Karpas-422 (cell line): ENCODE measurements around the gene ANKUB1. TPM values are rescaled to one million over a fixed set of nuclear protein-coding genes. Genes with fewer than 3 reads are reported as not detected.

Source experiments
- DNase-seq: peaks from one replicate; pipeline ENCODE4 v3.0.0-alpha.2; 2015
- H2AFZ ChIP-seq: fragments of 200-600 bp; sonication (generic); 2 replicates; pipeline ENCODE4 v1.6.1; 2014; ENCODE audit warnings: antibody characterized with exemption, low read length, mixed read lengths
- H3K27ac ChIP-seq: fragments of 200-600 bp; sonication (generic); 2 replicates; pipeline ENCODE4 v1.5.1; 2014; ENCODE audit warnings: mild to moderate bottlenecking, low read length, moderate library complexity
- H3K27me3 ChIP-seq: fragments of 200-600 bp; sonication (generic); 2 replicates; pipeline ENCODE4 v1.6.1; 2014; ENCODE audit warnings: low read length, mixed read lengths
- H3K36me3 ChIP-seq: fragments of 200-600 bp; sonication (generic); 2 replicates; pipeline ENCODE4 v1.6.1; 2014; ENCODE audit warnings: low read length, mixed read lengths; ENCODE audit not compliant: insufficient read depth
- H3K4me1 ChIP-seq: fragments of 200-600 bp; sonication (generic); 2 replicates; pipeline ENCODE4 v1.6.1; 2014; ENCODE audit warnings: mild to moderate bottlenecking, low read length, mixed read lengths
- H3K4me2 ChIP-seq: fragments of 200-600 bp; sonication (generic); 2 replicates; pipeline ENCODE4 v1.6.1; 2014; ENCODE audit warnings: low read length, low read depth, mild to moderate bottlenecking; ENCODE audit not compliant: poor library complexity, severe bottlenecking
- H3K4me3 ChIP-seq: fragments of 200-600 bp; sonication (generic); 2 replicates; pipeline ENCODE4 v1.5.1; 2014; ENCODE audit warnings: mild to moderate bottlenecking, antibody characterized with exemption, low read length, mixed read lengths
- H3K79me2 ChIP-seq: fragments of 200-600 bp; sonication (generic); 2 replicates; pipeline ENCODE4 v1.6.1; 2014; ENCODE audit warnings: mild to moderate bottlenecking, low read length, mixed read lengths
- H3K9ac ChIP-seq: fragments of 200-600 bp; sonication (generic); 2 replicates; pipeline ENCODE4 v1.6.0; 2014; ENCODE audit warnings: low read length
- H3K9me2 ChIP-seq: fragments of 200-600 bp; sonication (generic), shearing (Covaris generic); replicated peaks from 2 replicates; pipeline ENCODE4 v1.6.0; 2014; ENCODE audit warnings: mild to moderate bottlenecking, low read length, moderate library complexity; ENCODE audit not compliant: insufficient read depth
- H3K9me3 ChIP-seq: fragments of 300-700, 200-600 bp; sonication (generic); 2 replicates; pipeline ENCODE4 v1.6.1; 2014; ENCODE audit warnings: low read length, mixed read lengths
- H4K20me1 ChIP-seq: fragments of 200-600 bp; sonication (generic); 2 replicates; pipeline ENCODE4 v1.6.1; 2014; ENCODE audit warnings: mild to moderate bottlenecking, antibody characterized with exemption, low read length, low read depth; ENCODE audit not compliant: insufficient read depth
- total RNA-seq: library from RNA; depleted of rRNA; stranded (reverse); fragments of >200 nt; shearing (Covaris generic); gene quantifications from 2 replicates; pipeline ENCODE4 v1.2.3, GENCODE V29; 2014; ENCODE audit warnings: low replicate concordance

The ANKUB1 gene
- total RNA-seq, 1 experiment from 2014 or later = not detected

DNA sequence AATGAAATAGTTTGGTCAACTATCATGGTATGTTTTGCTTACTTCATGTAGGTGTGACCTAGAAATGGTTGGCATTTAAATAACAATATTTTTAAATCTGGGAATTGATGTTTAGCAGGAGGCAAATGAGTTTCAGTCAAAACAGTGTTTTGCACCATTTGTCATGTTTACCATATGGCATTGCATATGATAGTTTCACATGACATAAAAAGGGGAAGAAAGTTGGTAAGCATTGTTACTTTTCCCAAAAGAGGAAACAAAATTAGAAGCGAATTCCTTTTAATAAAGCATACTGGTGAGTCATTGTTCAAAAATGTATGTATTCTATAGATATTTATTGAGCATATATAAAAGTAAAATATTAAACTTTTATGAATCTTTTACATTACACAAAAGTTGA lies 23.0 kb upstream of the ANKUB1 start:
- no peaks in the 10 kb centered on the region for H3K9me3 ChIP-seq
- peaks cover 72% of the 10 kb centered on the region for H3K79me2 ChIP-seq
- H3K4me1 ChIP-seq = peaks cover 40% of the 10 kb centered on the region
- H4K20me1 ChIP-seq = 0 out of 2 replicates have a peak, but pooled peaks cover 7% of the 10 kb centered on the region
- H3K4me3 ChIP-seq = peak overlapping the region; percentile 73
- H3K27me3 ChIP-seq = no peaks in the 10 kb centered on the region
- H2AFZ ChIP-seq = no peak overlapping the region
- no peaks in the 10 kb centered on the region for H3K9me2 ChIP-seq
- H3K4me2 ChIP-seq = peak overlapping the region; percentile 81
- no peak for DNase-seq
- peak overlapping the region; percentile 16; the same call in 1 of the 2 replicates for H3K27ac ChIP-seq
- peak overlapping the region; percentile 82 for H3K9ac ChIP-seq
- H3K36me3 ChIP-seq = peaks cover 16% of the 10 kb centered on the region

DNA sequence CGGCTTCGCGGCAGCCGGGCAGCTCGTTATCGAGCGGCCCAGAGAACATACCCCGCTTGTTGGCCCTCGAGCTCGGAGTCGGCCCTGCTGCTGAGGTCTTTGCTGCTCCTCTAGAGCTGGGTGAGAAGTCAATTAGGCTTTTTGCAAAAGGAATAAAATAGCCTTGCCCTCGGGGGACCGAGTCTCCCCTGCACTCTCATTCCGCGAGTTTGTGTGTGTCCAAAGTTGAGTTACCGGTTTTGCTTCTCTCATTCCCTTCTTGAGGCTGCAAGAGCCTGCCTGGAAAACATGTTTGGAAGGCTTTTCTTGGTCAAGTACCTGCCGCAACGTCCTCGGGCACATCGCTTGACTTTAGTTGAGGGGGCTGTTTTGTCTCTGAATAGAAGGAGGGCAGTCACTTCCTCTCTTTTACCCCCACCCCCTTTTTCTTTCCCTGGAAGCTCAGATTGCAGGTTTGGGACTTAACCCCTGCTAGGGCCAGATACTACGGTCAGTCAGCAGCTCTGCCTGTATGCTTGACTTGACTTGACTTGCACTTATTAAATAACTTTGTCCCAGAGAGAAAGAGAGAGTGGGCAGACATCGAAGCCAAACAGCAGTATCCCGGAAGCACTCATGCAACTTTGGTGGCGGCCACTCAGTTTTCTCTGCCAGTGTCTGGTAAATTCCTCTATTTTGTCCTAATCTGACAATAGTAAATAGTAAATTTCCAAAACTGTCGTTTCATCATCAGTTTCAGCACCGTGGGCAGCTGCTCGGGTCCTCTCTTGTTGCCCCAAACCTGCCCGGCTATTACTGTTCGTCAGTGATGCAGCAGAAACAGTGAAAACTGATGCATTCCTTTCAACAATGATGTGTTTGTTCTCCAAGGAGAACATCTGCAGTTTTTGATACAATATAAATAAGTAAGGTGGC lies 21.3 kb upstream of the ANKUB1 start:
- H3K4me3 ChIP-seq = peak overlapping the region; percentile 73
- peaks cover 48% of the 10 kb centered on the region for H3K4me1 ChIP-seq
- H3K4me2 ChIP-seq = peak overlapping the region; percentile 81
- H3K9me2 ChIP-seq = no peaks in the 10 kb centered on the region
- H3K9ac ChIP-seq = peak overlapping the region; percentile 82
- peaks cover 16% of the 10 kb centered on the region for H3K36me3 ChIP-seq
- H3K27ac ChIP-seq = peak overlapping the region; percentile 81
- H3K27me3 ChIP-seq = no peaks in the 10 kb centered on the region
- H4K20me1 ChIP-seq = 0 out of 2 replicates have a peak, but pooled peaks cover 7% of the 10 kb centered on the region
- H3K9me3 ChIP-seq = no peaks in the 10 kb centered on the region
- DNase-seq = peak; percentile 75
- peaks cover 55% of the 10 kb centered on the region for H3K79me2 ChIP-seq
- H2AFZ ChIP-seq = no peak overlapping the region

DNA sequence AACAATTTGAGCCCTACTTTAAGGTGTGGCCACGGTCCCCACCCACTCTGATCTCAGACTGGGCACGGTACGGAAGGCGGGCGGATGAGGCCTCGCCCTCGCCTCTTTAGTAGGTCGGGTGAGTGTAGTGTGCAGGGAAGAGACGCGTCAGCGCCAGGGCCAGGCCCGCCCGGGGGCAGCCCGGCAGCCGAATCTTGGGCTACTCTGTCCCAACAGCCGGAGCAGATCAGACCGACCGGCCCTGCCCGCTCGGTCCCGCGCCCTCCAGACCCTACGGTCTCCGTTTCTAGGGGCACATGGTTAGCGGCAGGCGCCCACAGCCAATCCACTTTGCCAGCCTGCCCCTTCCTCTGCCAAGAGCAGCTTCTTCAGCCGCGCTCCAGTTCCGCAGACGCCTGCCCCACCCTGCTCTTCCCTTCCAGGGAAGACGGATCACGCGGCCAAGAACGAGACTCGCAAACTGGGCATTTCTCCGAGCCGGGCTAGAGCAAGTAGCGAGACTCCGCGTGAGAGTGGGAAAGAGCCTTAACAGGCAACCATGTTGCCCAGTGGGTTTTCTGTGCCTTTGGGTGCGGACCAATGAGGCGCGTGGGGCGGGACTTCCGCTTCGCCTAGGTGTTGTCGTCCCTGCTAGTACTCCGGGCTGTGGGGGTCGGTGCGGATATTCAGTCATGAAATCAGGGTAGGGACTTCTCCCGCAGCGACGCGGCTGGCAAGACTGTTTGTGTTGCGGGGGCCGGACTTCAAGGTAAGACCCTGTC lies 20.4 kb upstream of the ANKUB1 start, which contains the start of gene RNF13:
TSS of gene RNF13 (plus strand) at position 610 of the 761 bp plus-strand sequence. CDS start 32,812 bp downstream, outside the sequence.
- no peaks in the 10 kb centered on the region for H3K9me3 ChIP-seq
- peak within 1 kb of the TSS; percentile 81 for H3K4me2 ChIP-seq
- 0 out of 2 replicates have a peak, but pooled peaks cover 7% of the 10 kb centered on the region for H4K20me1 ChIP-seq
- H3K79me2 ChIP-seq = peaks cover 47% of the 10 kb centered on the region
- peaks cover 16% of the 10 kb centered on the region for H3K36me3 ChIP-seq
- peak within 1 kb of the TSS; percentile 73 for H3K4me3 ChIP-seq
- H2AFZ ChIP-seq = peak within 1 kb of the TSS; percentile 82
- H3K4me1 ChIP-seq = peaks cover 55% of the 10 kb centered on the region
- H3K27ac ChIP-seq = peak within 1 kb of the TSS; percentile 81
- H3K9me2 ChIP-seq = no peaks in the 10 kb centered on the region
- DNase-seq = peak; percentile 97
- H3K27me3 ChIP-seq = no peaks in the 10 kb centered on the region
- H3K9ac ChIP-seq = peak within 1 kb of the TSS; percentile 82

DNA sequence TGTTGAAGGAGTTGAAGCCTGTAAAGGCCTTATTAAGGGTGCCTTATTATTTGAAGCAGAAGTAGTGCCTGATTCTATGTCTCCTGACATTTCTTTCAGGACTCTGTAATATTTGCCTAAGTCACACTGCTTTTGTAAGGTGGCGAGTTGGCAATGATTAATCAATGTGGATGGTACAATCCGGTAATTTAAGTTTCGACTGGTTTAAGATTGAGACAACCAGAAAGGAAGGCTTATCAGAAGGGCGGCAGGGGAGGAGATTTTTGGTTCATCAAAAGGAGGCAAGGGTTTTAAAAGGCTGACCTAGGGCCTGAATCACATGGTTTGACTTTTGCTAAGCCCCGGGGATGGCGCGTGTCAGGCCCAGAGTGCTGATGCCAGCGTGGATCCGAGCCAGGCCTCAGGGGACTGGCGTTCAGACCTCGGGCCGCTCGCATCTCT lies 19.8 kb upstream of the ANKUB1 start:
- peak overlapping the region; percentile 73 for H3K4me3 ChIP-seq
- H3K27ac ChIP-seq = peak overlapping the region; percentile 69
- peaks cover 10% of the 10 kb centered on the region for H3K36me3 ChIP-seq
- H3K79me2 ChIP-seq = peaks cover 41% of the 10 kb centered on the region
- H3K27me3 ChIP-seq = no peaks in the 10 kb centered on the region
- peak overlapping the region; percentile 57 for H2AFZ ChIP-seq
- H4K20me1 ChIP-seq = 0 out of 2 replicates have a peak, but pooled peaks cover 7% of the 10 kb centered on the region
- no peaks in the 10 kb centered on the region for H3K9me2 ChIP-seq
- peaks cover 56% of the 10 kb centered on the region for H3K4me1 ChIP-seq
- peak overlapping the region; percentile 81 for H3K4me2 ChIP-seq
- DNase-seq = peak; percentile 57
- no peaks in the 10 kb centered on the region for H3K9me3 ChIP-seq
- peak overlapping the region; percentile 82 for H3K9ac ChIP-seq

DNA sequence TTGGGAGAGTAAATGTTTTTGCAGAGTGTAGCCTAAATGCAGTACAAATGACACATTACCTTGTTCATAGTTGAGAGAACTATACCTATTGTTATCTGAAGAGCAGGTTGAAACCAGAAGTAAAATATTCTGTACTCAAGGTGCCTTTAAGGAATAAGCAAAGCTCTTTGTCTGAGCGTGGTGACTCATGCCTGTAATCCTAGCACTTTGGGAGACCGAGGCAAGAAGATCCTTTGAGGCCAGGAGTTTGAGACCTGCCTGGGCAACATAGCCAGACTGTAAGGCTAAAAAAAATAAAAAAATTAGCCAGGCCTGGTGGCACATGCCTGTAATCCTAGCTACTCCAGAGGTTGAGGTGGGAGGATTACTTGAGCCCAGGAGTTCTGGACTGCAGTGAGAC lies 18.5 kb upstream of the ANKUB1 start:
- H3K9me2 ChIP-seq = no peaks in the 10 kb centered on the region
- no peak for DNase-seq
- no peak overlapping the region for H2AFZ ChIP-seq
- no peak overlapping the region for H3K4me2 ChIP-seq
- no peak overlapping the region for H3K9ac ChIP-seq
- peaks cover 56% of the 10 kb centered on the region for H3K4me1 ChIP-seq
- 0 out of 2 replicates have a peak, but pooled peaks cover 7% of the 10 kb centered on the region for H4K20me1 ChIP-seq
- H3K4me3 ChIP-seq = no peak overlapping the region
- H3K79me2 ChIP-seq = peaks cover 27% of the 10 kb centered on the region
- no peaks in the 10 kb centered on the region for H3K9me3 ChIP-seq
- peaks cover 2% of the 10 kb centered on the region; the same call in 1 of the 2 replicates for H3K36me3 ChIP-seq
- no peaks in the 10 kb centered on the region for H3K27me3 ChIP-seq
- no peak overlapping the region for H3K27ac ChIP-seq

DNA sequence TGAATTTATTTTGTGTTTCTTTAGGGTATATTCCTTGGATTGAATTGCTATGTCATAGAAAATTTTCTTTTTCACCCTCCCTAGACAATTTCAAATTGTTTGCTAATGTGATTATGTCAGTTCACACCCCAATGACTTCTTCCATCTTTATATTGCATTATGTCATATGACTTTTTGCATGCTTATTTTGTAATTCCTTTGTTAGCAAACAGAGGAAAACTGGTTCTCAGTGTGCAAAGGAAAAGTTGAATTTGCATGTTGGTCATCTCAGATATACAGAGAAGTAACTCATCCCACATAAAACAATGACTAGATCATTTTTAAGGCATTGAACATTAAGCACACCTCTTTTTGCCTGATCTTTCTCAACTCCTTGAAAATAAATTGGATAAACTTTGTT lies 17.3 kb upstream of the ANKUB1 start:
- H2AFZ ChIP-seq = no peak overlapping the region

DNA sequence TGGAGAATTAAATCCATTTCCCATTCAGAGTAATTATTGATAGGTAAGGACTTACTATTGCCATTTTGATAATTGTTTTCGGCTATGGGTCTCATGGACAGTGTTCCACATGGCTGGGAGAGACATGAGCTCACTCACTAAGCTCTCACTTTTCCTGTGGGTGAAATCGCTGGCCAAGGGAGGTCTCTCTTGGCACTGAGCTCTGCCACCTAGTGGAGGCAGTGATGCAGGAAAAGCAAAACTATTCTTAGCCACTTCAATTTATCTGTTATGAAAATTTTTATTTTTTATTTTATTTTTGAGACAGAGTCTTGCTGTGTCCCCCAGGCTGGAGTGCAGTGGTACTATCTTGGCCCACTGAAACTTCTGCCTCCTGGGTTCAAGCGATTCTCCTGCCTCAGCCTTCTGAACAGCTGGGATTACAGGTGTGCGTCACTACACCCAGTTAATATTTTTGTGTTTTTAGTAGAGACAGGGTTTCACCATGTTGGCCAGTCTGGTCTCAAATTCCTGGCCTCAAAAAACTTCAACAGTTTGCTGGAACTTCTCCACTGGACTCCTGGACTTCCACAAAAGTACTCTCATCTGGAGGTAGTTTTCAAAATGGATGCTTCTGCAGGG lies 16.0 kb upstream of the ANKUB1 start:
- no peak overlapping the region for H3K9ac ChIP-seq
- H3K27ac ChIP-seq = no peak overlapping the region
- H2AFZ ChIP-seq = peak overlapping the region; percentile 65; the same call in 1 of the 2 replicates

More for the DNA sequence above, 17.3 kb upstream of the ANKUB1 start:
- no peaks in the 10 kb centered on the region for H3K9me2 ChIP-seq
- H3K4me1 ChIP-seq = peaks cover 46% of the 10 kb centered on the region
- H3K4me2 ChIP-seq = no peak overlapping the region
- DNase-seq = peak; percentile 31
- H3K36me3 ChIP-seq = no peaks in the 10 kb centered on the region
- no peak overlapping the region for H3K27ac ChIP-seq
- no peak overlapping the region for H3K4me3 ChIP-seq
- peaks cover 16% of the 10 kb centered on the region for H3K79me2 ChIP-seq
- H3K9me3 ChIP-seq = no peaks in the 10 kb centered on the region
- H3K9ac ChIP-seq = no peak overlapping the region
- H4K20me1 ChIP-seq = 0 out of 2 replicates have a peak, but pooled peaks cover 4% of the 10 kb centered on the region
- H3K27me3 ChIP-seq = no peaks in the 10 kb centered on the region

More for the DNA sequence above, 16.0 kb upstream of the ANKUB1 start:
- peaks cover 2% of the 10 kb centered on the region for H3K79me2 ChIP-seq
- H3K4me3 ChIP-seq = peak overlapping the region; percentile 35; the same call in 1 of the 2 replicates
- H3K4me2 ChIP-seq = peak overlapping the region; percentile 57
- H3K9me3 ChIP-seq = no peaks in the 10 kb centered on the region
- no peaks in the 10 kb centered on the region for H4K20me1 ChIP-seq
- no peaks in the 10 kb centered on the region for H3K9me2 ChIP-seq
- H3K36me3 ChIP-seq = no peaks in the 10 kb centered on the region
- H3K27me3 ChIP-seq = no peaks in the 10 kb centered on the region
- peaks cover 40% of the 10 kb centered on the region for H3K4me1 ChIP-seq
- peak; percentile 83 for DNase-seq
